OCI-LY7 (cell line): Measurements from ENCODE around the gene TTC9B. TPM values are rescaled to one million over a fixed set of nuclear protein-coding genes. Genes with fewer than 3 reads are reported as not detected.

Experiments used
- BruUV-seq: library from RNA; stranded (reverse); fragments of 400-500 nt; replicated peaks from 2 replicates; lab custom pipeline; 2021; lab: Mats Ljungman, UMichigan
- CTCF ChIA-PET: fragments of 300-600 bp; sonication (Branson Sonifier 250); formaldehyde crosslinking; loops from one replicate; lab custom pipeline; 2022; ENCODE audit warnings: antibody characterized with exemption; ENCODE audit not compliant: unreplicated experiment; lab: Charles Lee
- POLR2A ChIA-PET: fragments of 300-600 bp; sonication (Branson Sonifier 250); formaldehyde crosslinking; loops from one replicate; lab custom pipeline; 2022; ENCODE audit warnings: antibody characterized with exemption; lab: Charles Lee
- DNase-seq: peaks from one replicate; pipeline ENCODE4 v3.0.0-alpha.2; 2015; ENCODE audit warnings: low spot score
- H2AFZ ChIP-seq: fragments of 200-600 bp; sonication (generic), shearing (Covaris generic); 2 replicates; pipeline ENCODE4 v1.6.1; 2014; ENCODE audit warnings: mild to moderate bottlenecking, antibody characterized with exemption, low read length, moderate library complexity
- H3K27ac ChIP-seq: fragments of 200-600 bp; sonication (generic); 2 replicates; pipeline ENCODE4 v1.5.1; 2014; ENCODE audit warnings: mixed run types, low read depth, mild to moderate bottlenecking, moderate library complexity, low read length, inconsistent platforms; ENCODE audit not compliant: poor library complexity, severe bottlenecking
- H3K36me3 ChIP-seq: fragments of 200-600 bp; sonication (generic); 2 replicates; pipeline ENCODE4 v1.6.1; 2014; ENCODE audit warnings: mild to moderate bottlenecking, antibody characterized with exemption, low read length, moderate library complexity, mixed read lengths; ENCODE audit not compliant: insufficient read depth
- H3K4me1 ChIP-seq: fragments of 200-600 bp; sonication (generic); 2 replicates; pipeline ENCODE4 v1.5.1; 2014; ENCODE audit warnings: mild to moderate bottlenecking, low read length; ENCODE audit not compliant: insufficient read depth, poor library complexity, severe bottlenecking
- H3K4me2 ChIP-seq: fragments of 200-600 bp; sonication (generic); 2 replicates; pipeline ENCODE4 v1.6.1; 2014; ENCODE audit warnings: mild to moderate bottlenecking, low read length
- H3K4me3 ChIP-seq: fragments of 200-600 bp; sonication (generic); 2 replicates; pipeline ENCODE4 v1.5.1; 2014; ENCODE audit warnings: mild to moderate bottlenecking, low read depth, low read length; ENCODE audit not compliant: poor library complexity, severe bottlenecking
- H3K79me2 ChIP-seq: fragments of 200-600 bp; sonication (generic); 2 replicates; pipeline ENCODE4 v1.6.1; 2016; ENCODE audit warnings: low read depth, mild to moderate bottlenecking, low read length, moderate library complexity, mixed read lengths; ENCODE audit not compliant: insufficient read depth
- H3K9me2 ChIP-seq: fragments of 200-600 bp; sonication (generic); 2 replicates; pipeline ENCODE4 v1.6.1; 2016; ENCODE audit warnings: mild to moderate bottlenecking, low read length, mixed read lengths; ENCODE audit not compliant: insufficient read depth
- H3K9me3 ChIP-seq: fragments of 200-600 bp; sonication (generic); 2 replicates; pipeline ENCODE4 v1.6.1; 2014; ENCODE audit warnings: mild to moderate bottlenecking, mixed run types, low read length, mixed read lengths
- H4K20me1 ChIP-seq: fragments of 200-600 bp; sonication (generic); 2 replicates; pipeline ENCODE4 v1.6.1; 2014; ENCODE audit warnings: mild to moderate bottlenecking, antibody characterized with exemption, low read length, moderate library complexity, mixed read lengths; ENCODE audit not compliant: insufficient read depth
- CTCF ChIP-seq: fragments of 200-600 bp; sonication (generic); conservative IDR thresholded peaks from 2 replicates; pipeline ENCODE4 v1.5.1; 2014; ENCODE audit warnings: mild to moderate bottlenecking, antibody characterized with exemption, low read length, moderate library complexity, mixed read lengths
- EZH2phosphoT487 ChIP-seq: fragments of 200-600 bp; sonication (generic); IDR thresholded peaks from 2 replicates; pipeline ENCODE4 v1.6.1; 2018; ENCODE audit warnings: low read depth, borderline replicate concordance, mild to moderate bottlenecking, mixed run types, antibody characterized with exemption, low read length, moderate library complexity, mixed read lengths
- intact Hi-C: fragments of 100-400 bp; cut with micrococcal nuclease; formaldehyde crosslinking; loops from one replicate; pipeline ENCODE4 v1.10.0; 2022; ENCODE audit not compliant: unreplicated experiment
- total RNA-seq, 2 experiments: library from RNA; depleted of rRNA in 1 of 2; stranded (reverse); fragments of >200 nt in 1 of 2; shearing (Covaris generic) in 1 of 2; gene quantifications; 2 replicates each; pipeline ENCODE4 v1.2.3, GENCODE V29; 2014 to 2022

TTC9B gene
- total RNA-seq, 2 experiments from 2014 or later: not detected

- Histone ChIP-seq H3K4me1 (no peaks in the 10 kb centered on the region), H3K79me2 (no peaks in the 10 kb centered on the region), H3K36me3 (no peaks in the 10 kb centered on the region), H3K4me3 (no peak overlapping the region), H3K4me2 (no peak overlapping the region), H3K9me3 (no peaks in the 10 kb centered on the region), H4K20me1 (no peaks in the 10 kb centered on the region), H2AFZ (no peak overlapping the region), H3K9me2 (no peaks in the 10 kb centered on the region), H3K27ac (no peak overlapping the region)
- CTCF ChIA-PET: no interaction called here
- TF ChIP-seq CTCF (no peak), EZH2phosphoT487 (no peak)
- no TSS peak for BruUV-seq
- no peak for DNase-seq
- POLR2A ChIA-PET: interaction anchor here (1.0 kb wide), 1 partner anchor 16 kb away, joined by 3 read pairs; no protein-coding TSS in a partner anchor
- intact Hi-C loops: no loop called here
Measured at GRCh38 chr19:40184273-40184672, 33.9 kb downstream of the TTC9B start.

- Histone ChIP-seq H3K36me3 (no peaks in the 10 kb centered on the region), H3K9me2 (no peaks in the 10 kb centered on the region), H3K27ac (no peak overlapping the region), H2AFZ (no peak overlapping the region), H4K20me1 (no peaks in the 10 kb centered on the region), H3K9me3 (no peaks in the 10 kb centered on the region), H3K79me2 (no peaks in the 10 kb centered on the region), H3K4me1 (no peaks in the 10 kb centered on the region), H3K4me3 (no peak overlapping the region), H3K4me2 (no peak overlapping the region)
- intact Hi-C loops: no loop called here
- DNase-seq: no peak
- ChIA-PET POLR2A (interaction anchor here (0.6 kb wide), 1 partner anchor 13 kb away, joined by 5 read pairs; no protein-coding TSS in a partner anchor), CTCF (no interaction called here)
- BruUV-seq: no TSS peak
- no peak for TF ChIP-seq EZH2phosphoT487
- TF ChIP-seq CTCF: no peak
Measured at GRCh38 chr19:40178756-40179155, 39.4 kb downstream of the TTC9B start.

- Histone ChIP-seq H4K20me1 (no peaks in the 10 kb centered on the region), H2AFZ (no peak overlapping the region), H3K27ac (no peak overlapping the region), H3K4me2 (no peak overlapping the region), H3K9me3 (no peaks in the 10 kb centered on the region), H3K79me2 (no peaks in the 10 kb centered on the region), H3K4me3 (no peak overlapping the region), H3K36me3 (no peaks in the 10 kb centered on the region), H3K4me1 (no peaks in the 10 kb centered on the region), H3K9me2 (no peaks in the 10 kb centered on the region)
- TF ChIP-seq CTCF: no peak
- no peak for TF ChIP-seq EZH2phosphoT487
- intact Hi-C loops: no loop called here
- POLR2A ChIA-PET: no interaction called here
- no TSS peak for BruUV-seq
- DNase-seq: no peak
- CTCF ChIA-PET: no interaction called here
Measured at GRCh38 chr19:40177286-40178070, 40.7 kb downstream of the TTC9B start.
